Activated CD4-positive, alpha-beta memory T cell treated with anti-CD3 and anti-CD28 coated beads for 36 hours (primary cell): ENCODE data around the gene TMEM170B. TPM values are rescaled to one million over a fixed set of nuclear protein-coding genes. Genes with fewer than 3 reads are reported as not detected.

Experiments
- CTCF ChIA-PET: fragments of 350-600 bp; sonication (Branson Sonifier 250); formaldehyde crosslinking; loops from one replicate; lab custom pipeline; 2021; ENCODE audit warnings: antibody characterized with exemption, inconsistent platforms; lab: Charles Lee
- POLR2A ChIA-PET: fragments of 350-600 bp; sonication (Branson Sonifier 250); formaldehyde crosslinking; loops from one replicate; lab custom pipeline; 2021; ENCODE audit warnings: antibody characterized with exemption; lab: Charles Lee
- DNase-seq: peaks from one replicate; pipeline ENCODE4 v3.0.0-alpha.2; 2020
- H3K27ac Mint-ChIP-seq: one replicate; pipeline ENCODE4 v1.8.0; 2021; ENCODE audit warnings: mixed read lengths
- H3K27me3 Mint-ChIP-seq: one replicate; pipeline ENCODE4 v1.8.0; 2021; ENCODE audit warnings: mixed read lengths
- H3K36me3 Mint-ChIP-seq: one replicate; pipeline ENCODE4 v1.8.0; 2021; ENCODE audit warnings: mixed read lengths
- H3K4me1 Mint-ChIP-seq: one replicate; pipeline ENCODE4 v1.8.0; 2021; ENCODE audit warnings: low read depth, mixed read lengths
- H3K4me3 Mint-ChIP-seq: one replicate; pipeline ENCODE4 v1.8.0; 2021; ENCODE audit warnings: mild to moderate bottlenecking, mixed read lengths
- H3K9me3 Mint-ChIP-seq: one replicate; pipeline ENCODE4 v1.8.0; 2021; ENCODE audit warnings: mixed read lengths
- intact Hi-C: fragments of 100-400 bp; cut with micrococcal nuclease; formaldehyde crosslinking; loops from one replicate; pipeline ENCODE4 v1.15.1; 2023
- total RNA-seq, 2 experiments: library from RNA; stranded (reverse); gene quantifications; one replicate each; pipeline ENCODE4 v1.2.3, GENCODE V29; 2021

The TMEM170B gene
- total RNA-seq, 2 experiments from 2014 or later: 0.83 to 1.1 TPM

DNA sequence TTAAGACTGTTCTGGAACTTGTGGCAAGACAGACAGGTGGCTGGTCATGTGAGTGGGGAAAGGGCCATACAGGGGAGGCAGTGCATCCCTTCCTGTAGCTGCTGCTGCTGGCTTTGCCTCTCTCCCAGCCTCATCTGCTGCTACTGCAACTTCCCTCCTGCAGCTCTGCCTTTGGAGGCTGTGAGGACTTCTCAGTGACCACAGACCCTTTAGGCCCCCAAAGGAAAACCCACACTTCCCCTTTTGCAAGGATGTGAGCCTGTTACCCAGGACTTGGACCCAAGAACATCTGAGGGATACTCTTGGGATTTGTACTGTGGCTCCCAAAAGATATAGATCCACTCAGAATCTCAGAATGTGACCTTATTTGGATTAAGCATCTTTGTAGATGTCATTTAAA is 91.0 kb downstream of the TMEM170B start:
- H3K27me3 Mint-ChIP-seq: peaks cover 8% of the 10 kb centered on the region
- H3K36me3 Mint-ChIP-seq: no peaks in the 10 kb centered on the region
- no peak overlapping the region for H3K4me3 Mint-ChIP-seq
- POLR2A ChIA-PET: no interaction called here
- no peaks in the 10 kb centered on the region for H3K9me3 Mint-ChIP-seq
- CTCF ChIA-PET: no interaction called here
- H3K27ac Mint-ChIP-seq: no peak overlapping the region
- intact Hi-C loops: no loop called here
- no peaks in the 10 kb centered on the region for H3K4me1 Mint-ChIP-seq
- no peak for DNase-seq

DNA sequence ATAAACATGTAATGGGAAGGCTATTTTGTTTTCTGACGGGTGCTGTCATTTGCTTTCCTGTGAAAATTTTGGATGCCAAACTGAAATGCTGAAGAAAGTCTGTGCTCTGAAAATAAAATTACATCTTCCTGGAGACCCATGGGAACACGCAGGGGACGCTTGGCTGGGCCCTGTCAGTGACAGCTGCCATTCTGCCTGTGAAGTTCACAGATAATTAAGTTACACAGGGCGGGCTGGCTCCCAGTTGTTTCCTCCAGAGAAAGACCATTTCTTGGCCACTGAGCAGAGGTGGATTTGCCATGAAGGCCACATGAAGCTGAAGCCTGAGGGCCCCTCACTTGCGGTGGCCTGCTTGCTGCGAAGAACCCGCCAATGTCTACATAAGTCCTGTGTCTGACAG is 93.5 kb downstream of the TMEM170B start:
- no peak for DNase-seq

DNA sequence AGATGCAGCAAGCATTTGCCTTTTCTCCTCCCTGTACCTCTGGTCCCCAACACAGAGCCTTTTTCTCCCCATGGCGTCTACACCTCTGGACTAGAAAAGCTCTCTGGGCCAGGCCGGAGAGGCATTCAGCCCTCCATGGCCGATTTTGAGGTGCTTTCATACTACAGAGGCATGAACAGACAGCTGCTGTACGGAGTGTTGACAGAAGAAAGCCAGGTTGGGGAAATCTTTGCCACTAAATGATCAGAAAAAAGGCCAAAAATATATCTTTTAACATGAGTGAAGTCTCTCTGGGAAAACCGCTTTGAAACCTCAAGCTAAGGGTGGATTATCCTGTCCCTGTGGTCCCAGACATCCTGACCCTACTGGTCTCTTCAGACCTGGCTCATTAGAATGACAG is 94.0 kb downstream of the TMEM170B start:
- CTCF ChIA-PET: no interaction called here
- H3K9me3 Mint-ChIP-seq: no peaks in the 10 kb centered on the region
- DNase-seq: no peak

More for the DNA sequence above, 93.5 kb downstream of the TMEM170B start:
- H3K4me1 Mint-ChIP-seq: no peaks in the 10 kb centered on the region
- ChIA-PET POLR2A (no interaction called here), CTCF (no interaction called here)
- no peaks in the 10 kb centered on the region for H3K36me3 Mint-ChIP-seq
- no peak overlapping the region for H3K27ac Mint-ChIP-seq
- peaks cover 8% of the 10 kb centered on the region for H3K27me3 Mint-ChIP-seq
- H3K9me3 Mint-ChIP-seq: no peaks in the 10 kb centered on the region
- H3K4me3 Mint-ChIP-seq: no peak overlapping the region
- intact Hi-C loops: no loop called here

DNA sequence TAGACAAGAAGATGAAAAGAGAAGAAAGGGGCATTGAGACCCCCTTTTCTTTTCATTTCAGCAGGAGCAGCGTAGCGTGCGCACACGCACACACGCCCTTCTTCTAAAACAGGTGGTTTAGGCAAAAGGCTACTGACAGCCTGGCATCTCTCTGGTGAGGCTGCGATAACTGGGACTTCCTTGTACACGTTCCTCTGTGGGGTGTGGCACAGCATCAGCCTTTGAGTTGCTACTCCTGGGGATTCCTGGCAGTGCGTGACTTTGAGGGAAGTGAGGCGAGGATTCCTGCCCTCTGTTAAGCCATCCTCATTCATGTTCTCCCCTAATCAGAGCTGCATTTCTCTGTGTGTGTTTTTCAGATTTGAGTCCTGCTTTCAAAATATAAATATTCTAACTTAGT is 94.7 kb downstream of the TMEM170B start:
- CTCF ChIA-PET: interaction anchor here (0.6 kb wide), 1 partner anchor 648 kb away, joined by 3 read pairs; no protein-coding TSS in a partner anchor
- no peak for DNase-seq
- peaks cover 8% of the 10 kb centered on the region for H3K27me3 Mint-ChIP-seq
- H3K4me1 Mint-ChIP-seq: no peaks in the 10 kb centered on the region
- H3K27ac Mint-ChIP-seq: no peak overlapping the region
- POLR2A ChIA-PET: no interaction called here
- no peak overlapping the region for H3K4me3 Mint-ChIP-seq
- no peaks in the 10 kb centered on the region for H3K9me3 Mint-ChIP-seq
- intact Hi-C loops: no loop called here
- H3K36me3 Mint-ChIP-seq: no peaks in the 10 kb centered on the region

More for the DNA sequence above, 94.0 kb downstream of the TMEM170B start:
- POLR2A ChIA-PET: no interaction called here
- intact Hi-C loops: no loop called here
- no peaks in the 10 kb centered on the region for H3K36me3 Mint-ChIP-seq
- peaks cover 8% of the 10 kb centered on the region for H3K27me3 Mint-ChIP-seq
- H3K27ac Mint-ChIP-seq: no peak overlapping the region
- no peaks in the 10 kb centered on the region for H3K4me1 Mint-ChIP-seq
- H3K4me3 Mint-ChIP-seq: no peak overlapping the region

DNA sequence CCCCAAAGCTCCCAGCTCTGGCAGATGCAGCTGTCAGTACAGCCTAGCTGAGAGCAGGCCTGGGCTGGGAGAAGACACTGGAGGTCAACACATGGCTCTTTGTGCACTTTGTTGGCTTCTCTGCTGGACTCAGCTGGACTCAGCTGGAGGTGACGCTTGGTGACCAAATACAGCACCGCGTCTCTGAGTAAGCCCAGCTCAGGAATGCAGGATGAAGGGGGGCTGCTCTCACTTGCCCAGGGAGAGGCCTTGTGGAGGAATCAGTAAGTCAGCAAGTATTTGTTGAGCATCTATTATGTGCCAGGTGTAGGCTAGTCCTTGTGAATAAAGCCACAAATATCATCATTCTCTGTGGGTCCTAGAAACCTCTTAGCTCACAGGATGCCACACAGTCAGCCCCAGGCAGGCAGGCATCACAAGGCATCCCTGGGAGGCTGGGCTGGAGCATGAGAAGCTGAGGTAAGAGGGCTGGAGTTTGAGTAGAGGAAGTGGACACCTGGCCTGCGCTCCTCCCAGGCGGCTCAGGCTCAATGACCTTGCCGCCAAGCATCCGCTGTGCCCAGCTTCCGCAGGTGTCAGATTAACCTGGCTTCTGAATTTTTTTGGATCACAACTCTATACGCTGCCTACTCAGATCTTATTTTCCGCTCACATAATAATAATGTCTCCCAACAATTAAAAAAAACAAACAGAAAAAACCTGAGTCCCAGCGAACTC is 95.4 kb downstream of the TMEM170B start:
- Mint-ChIP-seq H3K27me3 (peaks cover 7% of the 10 kb centered on the region), H3K4me3 (no peak overlapping the region), H3K27ac (no peak overlapping the region), H3K36me3 (no peaks in the 10 kb centered on the region), H3K9me3 (no peaks in the 10 kb centered on the region), H3K4me1 (no peaks in the 10 kb centered on the region)
- ChIA-PET POLR2A (no interaction called here), CTCF (interaction anchor here (0.6 kb wide), 1 partner anchor 647 kb away, joined by 3 read pairs; no protein-coding TSS in a partner anchor)
- no peak for DNase-seq
- intact Hi-C loops: no loop called here

Other genes with a start within 250 kb of the TMEM170B start
- gene ADTRP, start 241.1 kb downstream of the TMEM170B start, total RNA-seq: 10 to 100 TPM; 24.1 to 26.1 TPM